ENCODE results near the gene SRPK3.

- TF ChIP-seq CTCF (IDR thresholded peaks at IDR 0.05) (no peak), REST (IDR thresholded peaks at IDR 0.05; ENCODE audit: insufficient read depth in 1 of 2, low read depth in 2 of 2, low read length in 1 of 2) (no peak), SIN3A (IDR thresholded peaks at IDR 0.05; ENCODE audit: borderline replicate concordance, insufficient read depth, low read depth, low read length) (no peak), POLR2AphosphoS5 (IDR thresholded peaks at IDR 0.05; ENCODE audit: low read depth, low read length) (no peak)
These were observed 40.2 kb downstream of the SRPK3 start for GRCh38 chrX:153821066-153821465.

All from Panc1 (cell line).